ENCODE data around the gene PAM. TPM values are rescaled to one million over a fixed set of nuclear protein-coding genes. Genes with fewer than 3 reads are reported as not detected.

Gene PAM
- total RNA-seq, 1 experiment from 2014 or later, result 60.3 TPM

- peak overlapping the region; percentile 81 for H3K27ac Mint-ChIP-seq (ENCODE audit: low read depth, unreplicated experiment)
- no peak for TF ChIP-seq CTCF (IDR thresholded peaks at IDR 0.05; ENCODE audit: unreplicated experiment)
- H3K36me3 Mint-ChIP-seq (ENCODE audit: insufficient read depth, unreplicated experiment), result no peaks in the 10 kb centered on the region
- ChIA-PET CTCF (interaction anchor here (1.0 to 3.6 kb wide), 5 partner anchors 18 to 101 kb away, joined by 3 to 16 read pairs (median 6); no protein-coding TSS in a partner anchor), POLR2A (interaction anchor here (0.6 to 2.6 kb wide), 6 partner anchors 12 to 358 kb away, joined by 3 to 11 read pairs (median 6); partner anchors contain the start of genes GIN1 and PPIP5K2)
- H3K4me1 Mint-ChIP-seq (ENCODE audit: insufficient read depth, unreplicated experiment), result peaks cover 46% of the 10 kb centered on the region
- intact Hi-C loops (cut with micrococcal nuclease), result no loop called here
- H3K4me3 Mint-ChIP-seq (ENCODE audit: unreplicated experiment), result peak overlapping the region; percentile 66
- no peaks in the 10 kb centered on the region for H3K9me3 Mint-ChIP-seq (ENCODE audit: unreplicated experiment)
- H3K27me3 Mint-ChIP-seq (ENCODE audit: insufficient read depth, unreplicated experiment), result no peaks in the 10 kb centered on the region
- peak; percentile 69 for DNase-seq (ENCODE audit: unreplicated experiment)
- TSS peak; percentile 51 for BruUV-seq (replicated peaks)
Measured at GRCh38 chr5:102762095-102762534, 7.0 kb downstream of the PAM start.

DNA sequence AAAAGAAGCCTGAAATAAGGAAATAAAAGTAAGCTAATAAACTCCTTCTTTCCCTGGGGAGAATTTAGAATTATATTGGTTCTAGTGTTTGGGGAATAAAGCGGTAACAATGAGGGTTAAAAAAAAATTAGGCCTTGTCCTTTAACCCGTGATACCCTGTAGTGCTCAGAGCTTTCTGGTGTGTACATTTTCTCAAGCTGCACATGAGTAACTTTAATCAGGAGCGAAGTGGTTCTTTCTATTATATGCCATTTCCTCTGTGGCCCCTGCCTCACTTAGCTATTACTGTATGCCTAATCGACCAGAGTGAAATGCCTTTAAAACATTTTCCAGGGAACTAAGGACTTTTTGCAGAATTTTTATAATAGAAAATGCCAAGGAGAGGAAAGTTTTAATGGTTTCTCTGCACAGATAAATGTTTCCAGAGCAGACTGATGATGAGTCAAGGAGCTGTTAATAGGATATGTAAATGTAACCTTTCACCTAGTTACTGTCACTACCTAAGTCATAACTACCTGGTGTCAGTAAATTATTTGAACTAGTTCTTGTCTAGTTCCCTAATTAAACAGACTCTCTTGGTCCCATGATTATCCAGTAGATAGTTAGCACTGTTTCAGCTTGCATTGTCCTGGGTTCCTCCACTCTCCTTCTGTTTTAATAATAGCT, 7.6 kb downstream of the PAM start:
- peak overlapping the region; percentile 66 for H3K4me3 Mint-ChIP-seq (ENCODE audit: unreplicated experiment)
- H3K27me3 Mint-ChIP-seq (ENCODE audit: insufficient read depth, unreplicated experiment), result no peaks in the 10 kb centered on the region
- no peaks in the 10 kb centered on the region for H3K36me3 Mint-ChIP-seq (ENCODE audit: insufficient read depth, unreplicated experiment)
- H3K4me1 Mint-ChIP-seq (ENCODE audit: insufficient read depth, unreplicated experiment), result peaks cover 46% of the 10 kb centered on the region
- no peaks in the 10 kb centered on the region for H3K9me3 Mint-ChIP-seq (ENCODE audit: unreplicated experiment)
- no peak for DNase-seq (ENCODE audit: unreplicated experiment)
- H3K27ac Mint-ChIP-seq (ENCODE audit: low read depth, unreplicated experiment), result peak overlapping the region; percentile 81
- no peak for TF ChIP-seq CTCF (IDR thresholded peaks at IDR 0.05; ENCODE audit: unreplicated experiment)
- no TSS peak for BruUV-seq (replicated peaks)
- intact Hi-C loops (cut with micrococcal nuclease), result no loop called here
- CTCF ChIA-PET, result interaction anchor here (0.5 to 3.6 kb wide), 8 partner anchors 7 to 278 kb away, joined by 3 to 16 read pairs (median 5); partner anchors contain the start of gene PAM
- POLR2A ChIA-PET, result interaction anchor here (0.6 to 2.6 kb wide), 7 partner anchors 8 to 357 kb away, joined by 3 to 11 read pairs (median 3); partner anchors contain the start of genes GIN1 and PPIP5K2

DNA sequence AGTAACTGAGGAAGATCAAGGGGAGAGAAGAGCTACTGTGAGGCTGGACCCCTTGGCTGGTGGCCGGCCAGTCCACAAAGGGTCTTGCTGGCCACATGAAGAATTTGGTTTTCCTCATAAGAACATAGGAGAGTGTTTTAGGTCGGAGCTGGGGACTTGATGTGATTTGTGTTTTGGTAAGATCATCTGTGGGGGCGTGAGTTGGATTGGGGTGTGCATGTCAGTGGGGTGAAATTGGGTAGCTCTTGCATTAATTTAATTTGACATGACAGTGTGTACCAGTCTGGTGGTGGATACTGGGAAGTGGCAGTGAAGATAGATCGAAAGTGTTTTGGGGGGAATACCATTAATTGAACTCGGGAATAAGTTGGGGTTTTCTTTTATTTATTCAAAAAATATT, 8.6 kb downstream of the PAM start:
- no peak overlapping the region for H3K4me3 Mint-ChIP-seq (ENCODE audit: unreplicated experiment)
- TF ChIP-seq CTCF (IDR thresholded peaks at IDR 0.05; ENCODE audit: unreplicated experiment), result no peak
- intact Hi-C loops (cut with micrococcal nuclease), result no loop called here
- H3K27me3 Mint-ChIP-seq (ENCODE audit: insufficient read depth, unreplicated experiment), result no peaks in the 10 kb centered on the region
- no peaks in the 10 kb centered on the region for H3K36me3 Mint-ChIP-seq (ENCODE audit: insufficient read depth, unreplicated experiment)
- no peak for DNase-seq (ENCODE audit: unreplicated experiment)
- CTCF ChIA-PET, result interaction anchor here (0.7 to 3.6 kb wide), 6 partner anchors 8 to 181 kb away, joined by 3 to 20 read pairs (median 8); partner anchors contain the start of gene PAM
- peaks cover 40% of the 10 kb centered on the region for H3K4me1 Mint-ChIP-seq (ENCODE audit: insufficient read depth, unreplicated experiment)
- H3K27ac Mint-ChIP-seq (ENCODE audit: low read depth, unreplicated experiment), result peak overlapping the region; percentile 81
- no TSS peak for BruUV-seq (replicated peaks)
- POLR2A ChIA-PET, result interaction anchor here (0.6 to 1.5 kb wide), 2 partner anchors 8 to 291 kb away, joined by 3 to 13 read pairs; partner anchors contain the start of gene PAM
- H3K9me3 Mint-ChIP-seq (ENCODE audit: unreplicated experiment), result no peaks in the 10 kb centered on the region

GRCh38 chr5:102764381-102765004, 9.4 kb downstream of the PAM start:
- POLR2A ChIA-PET, result interaction anchor here (1.5 kb wide), 1 partner anchor 9 kb away, joined by 13 read pairs; the partner anchor contains the start of gene PAM
- peak overlapping the region; percentile 17 for H3K27ac Mint-ChIP-seq (ENCODE audit: low read depth, unreplicated experiment)
- no peaks in the 10 kb centered on the region for H3K36me3 Mint-ChIP-seq (ENCODE audit: insufficient read depth, unreplicated experiment)
- H3K4me1 Mint-ChIP-seq (ENCODE audit: insufficient read depth, unreplicated experiment), result peaks cover 33% of the 10 kb centered on the region
- no peaks in the 10 kb centered on the region for H3K9me3 Mint-ChIP-seq (ENCODE audit: unreplicated experiment)
- H3K4me3 Mint-ChIP-seq (ENCODE audit: unreplicated experiment), result no peak overlapping the region
- intact Hi-C loops (cut with micrococcal nuclease), result no loop called here
- H3K27me3 Mint-ChIP-seq (ENCODE audit: insufficient read depth, unreplicated experiment), result no peaks in the 10 kb centered on the region
- DNase-seq (ENCODE audit: unreplicated experiment), result no peak
- no peak for TF ChIP-seq CTCF (IDR thresholded peaks at IDR 0.05; ENCODE audit: unreplicated experiment)
- no TSS peak for BruUV-seq (replicated peaks)
- CTCF ChIA-PET, result interaction anchor here (0.7 to 3.6 kb wide), 7 partner anchors 9 to 181 kb away, joined by 4 to 20 read pairs (median 5); partner anchors contain the start of gene PAM
